Panc1 (cell line): ENCODE measurements around the gene CRADD. TPM values are rescaled to one million over a fixed set of nuclear protein-coding genes. Genes with fewer than 3 reads are reported as not detected.

Experiments used
- ATAC-seq: fragments of 200-7000 bp; cut with Tn5 transposase; 2 replicates; pipeline ENCODE4 v1.9.1; 2020; ENCODE audit warnings: mild to moderate bottlenecking, moderate library complexity
- BruUV-seq: library from RNA; stranded (reverse); fragments of 400-500 nt; replicated peaks from 2 replicates; lab custom pipeline; 2021; lab: Mats Ljungman, UMichigan
- CTCF ChIA-PET: fragments of 300-600 bp; sonication (Branson Sonifier 250); formaldehyde crosslinking; loops from one replicate; lab custom pipeline; 2022; ENCODE audit warnings: antibody characterized with exemption; lab: Charles Lee
- POLR2A ChIA-PET: fragments of 300-600 bp; sonication (Branson Sonifier 250); formaldehyde crosslinking; loops from one replicate; lab custom pipeline; 2022; ENCODE audit warnings: antibody characterized with exemption; lab: Charles Lee
- DNase-seq: peaks from one replicate; pipeline ENCODE4 v3.0.0-alpha.2; 2010; ENCODE audit warnings: low read depth, low spot score
- H3K27ac ChIP-seq: 2 replicates; pipeline ENCODE4 v1.5.1; 2011; ENCODE audit warnings: mild to moderate bottlenecking, low read length, inconsistent platforms
- H3K27me3 ChIP-seq: fragments of 200-500 bp; sonication (Bioruptor generic); 2 replicates; pipeline ENCODE4 v1.6.0; 2014; ENCODE audit warnings: low read length, inconsistent platforms; ENCODE audit not compliant: control insufficient read depth, insufficient read depth
- H3K36me3 ChIP-seq: fragments of 200-500 bp; sonication (Bioruptor generic); 2 replicates; pipeline ENCODE4 v1.5.1; 2014; ENCODE audit warnings: inconsistent platforms, mild to moderate bottlenecking, low read length, moderate library complexity; ENCODE audit not compliant: control insufficient read depth, insufficient read depth
- H3K4me1 ChIP-seq: 2 replicates; pipeline ENCODE4 v1.5.1; 2011; ENCODE audit warnings: inconsistent platforms, mild to moderate bottlenecking, low read length, moderate library complexity; ENCODE audit not compliant: control insufficient read depth, insufficient read depth
- H3K4me3 ChIP-seq, 2 experiments: 2 replicates each; pipeline ENCODE4 v1.5.1; 2011 to 2012; ENCODE audit warnings: low read depth in 2 of 2, low read length in 2 of 2, mild to moderate bottlenecking in 2 of 2, inconsistent platforms in 1 of 2, moderate library complexity in 1 of 2
- H3K9me3 ChIP-seq: fragments of 200-500 bp; sonication (Bioruptor generic); 2 replicates; pipeline ENCODE4 v1.5.1; 2014; ENCODE audit warnings: low read depth, mild to moderate bottlenecking, inconsistent platforms, low read length, moderate library complexity; ENCODE audit not compliant: control insufficient read depth, insufficient read depth
- CTCF ChIP-seq: fragments of 450-650 bp; IDR thresholded peaks from 2 replicates; pipeline ENCODE4 v1.5.1; 2017; ENCODE audit warnings: mild to moderate bottlenecking
- POLR2AphosphoS5 ChIP-seq: IDR thresholded peaks from 2 replicates; pipeline ENCODE4 v1.6.1; 2012; ENCODE audit warnings: mild to moderate bottlenecking, low read depth, low read length, moderate library complexity
- REST ChIP-seq, 2 experiments: IDR thresholded peaks; 2 replicates each; pipeline ENCODE4 v1.6.1; 2011 to 2012; ENCODE audit warnings: low read depth in 2 of 2, control low read depth in 1 of 2, low read length in 1 of 2, mild to moderate bottlenecking in 1 of 2, moderate library complexity in 1 of 2; ENCODE audit not compliant: insufficient read depth in 1 of 2
- SIN3A ChIP-seq: IDR thresholded peaks from 2 replicates; pipeline ENCODE4 v1.6.1; 2012; ENCODE audit warnings: low read depth, mild to moderate bottlenecking, low read length, moderate library complexity, borderline replicate concordance; ENCODE audit not compliant: insufficient read depth
- TCF7L2 ChIP-seq: IDR thresholded peaks from 2 replicates; pipeline ENCODE4 v1.6.1; 2011; ENCODE audit warnings: mild to moderate bottlenecking, low read depth, low read length, inconsistent platforms
- in situ Hi-C: cut with HindIII; loops from 2 replicates; pipeline ENCODE4 v1.10.0; 2016; ENCODE audit warnings: low sequenced_read_pairs, low pct_unique_long_range_greater_than_20kb
- intact Hi-C: fragments of 100-400 bp; cut with micrococcal nuclease; formaldehyde crosslinking; loops from one replicate; pipeline ENCODE4 v1.10.0; 2022; ENCODE audit not compliant: unreplicated experiment
- total RNA-seq: library from RNA; stranded (reverse); gene quantifications from one replicate; pipeline ENCODE4 v1.2.1, GENCODE V29; 2021; ENCODE audit not compliant: unreplicated experiment

Gene CRADD
- total RNA-seq, 1 experiment from 2014 or later: 7.0 TPM

GRCh38 chr12:93753285-93753684 is 76.1 kb downstream of the CRADD start:
- POLR2A ChIA-PET: no interaction called here
- H3K9me3 ChIP-seq: 0 out of 2 replicates have a peak, but pooled peaks cover 2% of the 10 kb centered on the region
- intact Hi-C loops (no loop called here), in situ Hi-C loops (no loop called here)
- CTCF ChIA-PET: no interaction called here
- TF ChIP-seq CTCF: no peak
- TF ChIP-seq POLR2AphosphoS5: no peak
- no peak for TF ChIP-seq REST (IDR thresholded peaks at IDR 0.05; ENCODE audit: insufficient read depth in 1 of 2, low read depth in 2 of 2, low read length in 1 of 2)
- TF ChIP-seq SIN3A: no peak
- TF ChIP-seq TCF7L2: no peak
- H3K27me3 ChIP-seq: no peaks in the 10 kb centered on the region
- H3K27ac ChIP-seq: no peak overlapping the region
- no peaks in the 10 kb centered on the region for H3K36me3 ChIP-seq
- DNase-seq (no peak), ATAC-seq (no peak)
- no peaks in the 10 kb centered on the region for H3K4me1 ChIP-seq
- no TSS peak for BruUV-seq
- no peak overlapping the region for H3K4me3 ChIP-seq

- ChIA-PET CTCF (no interaction called here), POLR2A (interaction anchor here (0.5 kb wide), 1 partner anchor 1257 kb away, joined by 5 read pairs; no protein-coding TSS in a partner anchor)
- no TSS peak for BruUV-seq
Measured at GRCh38 chr12:93753838-93754429, 76.8 kb downstream of the CRADD start.

More at GRCh38 chr12:93753838-93754429, 76.8 kb downstream of the CRADD start:
- intact Hi-C loops: no loop called here
- ATAC-seq (no peak), DNase-seq (no peak)
- Histone ChIP-seq H3K4me3 (no peak overlapping the region), H3K36me3 (no peaks in the 10 kb centered on the region), H3K4me1 (no peaks in the 10 kb centered on the region), H3K27me3 (no peaks in the 10 kb centered on the region), H3K27ac (no peak overlapping the region), H3K9me3 (0 out of 2 replicates have a peak, but pooled peaks cover 2% of the 10 kb centered on the region)
- in situ Hi-C loops: no loop called here
- TF ChIP-seq SIN3A (no peak), CTCF (no peak), REST (IDR thresholded peaks at IDR 0.05; ENCODE audit: insufficient read depth in 1 of 2, low read depth in 2 of 2, low read length in 1 of 2) (no peak), POLR2AphosphoS5 (no peak), TCF7L2 (no peak)
